MCF 10A (cell line): ENCODE measurements around the gene B3GNT5. TPM values are rescaled to one million over a fixed set of nuclear protein-coding genes. Genes with fewer than 3 reads are reported as not detected.

Experiments used
- BruUV-seq: library from RNA; stranded (reverse); fragments of 400-500 nt; replicated peaks from 2 replicates; lab custom pipeline; 2021; lab: Mats Ljungman, UMichigan
- CTCF ChIA-PET: fragments of 300-600 bp; sonication (Branson Sonifier 250); formaldehyde crosslinking; extraction: SDS; loops from one replicate; lab custom pipeline; 2021; ENCODE audit warnings: antibody characterized with exemption, inconsistent platforms; lab: Yijun Ruan, JAX
- POLR2A ChIA-PET: fragments of 300-600, 350-650 bp; sonication (Branson Sonifier 250); formaldehyde crosslinking; extraction: SDS; loops from one replicate; lab custom pipeline; 2020; ENCODE audit warnings: antibody characterized with exemption, inconsistent platforms; lab: Yijun Ruan, JAX
- DNase-seq: peaks from one replicate; pipeline ENCODE4 v3.0.0-alpha.2; 2018; ENCODE audit not compliant: unreplicated experiment
- H3K27ac Mint-ChIP-seq: one replicate; pipeline ENCODE4 v1.8.0; 2022; ENCODE audit warnings: mild to moderate bottlenecking, low read depth, mixed read lengths; ENCODE audit not compliant: unreplicated experiment
- H3K27me3 Mint-ChIP-seq: one replicate; pipeline ENCODE4 v1.8.0; 2022; ENCODE audit warnings: mixed read lengths; ENCODE audit not compliant: insufficient read depth, unreplicated experiment
- H3K36me3 Mint-ChIP-seq: one replicate; pipeline ENCODE4 v1.8.0; 2022; ENCODE audit warnings: mild to moderate bottlenecking, moderate library complexity, mixed read lengths; ENCODE audit not compliant: insufficient read depth, unreplicated experiment
- H3K4me1 Mint-ChIP-seq: one replicate; pipeline ENCODE4 v1.8.0; 2022; ENCODE audit warnings: mixed read lengths; ENCODE audit not compliant: insufficient read depth, unreplicated experiment
- H3K4me3 Mint-ChIP-seq: one replicate; pipeline ENCODE4 v1.8.0; 2022; ENCODE audit warnings: mild to moderate bottlenecking, moderate library complexity, mixed read lengths; ENCODE audit not compliant: unreplicated experiment
- H3K9me3 Mint-ChIP-seq: one replicate; pipeline ENCODE4 v1.8.0; 2022; ENCODE audit warnings: mixed read lengths; ENCODE audit not compliant: unreplicated experiment
- CTCF ChIP-seq: fragments of 200-600 bp; IDR thresholded peaks from one replicate; pipeline ENCODE4 v1.8.0; 2022; ENCODE audit warnings: antibody characterized with exemption, mild to moderate bottlenecking; ENCODE audit not compliant: unreplicated experiment
- intact Hi-C: fragments of 100-400 bp; cut with micrococcal nuclease; formaldehyde crosslinking; loops from 2 replicates; pipeline ENCODE4 v1.14.1; 2022
- total RNA-seq: library from RNA; stranded (reverse); gene quantifications from 2 replicates; pipeline ENCODE4 v1.2.3, GENCODE V29; 2022

The B3GNT5 gene
- total RNA-seq, 1 experiment from 2014 or later: 80.1 TPM

GRCh38 chr3:183262875-183263378 lies 9.9 kb downstream of the B3GNT5 start:
- BruUV-seq: no TSS peak
- POLR2A ChIA-PET: interaction anchor here (0.9 to 1.6 kb wide), 7 partner anchors 10 to 119 kb away, joined by 3 to 11 read pairs (median 5); partner anchors contain the start of gene B3GNT5
- no peak for DNase-seq
- Mint-ChIP-seq H3K9me3 (no peaks in the 10 kb centered on the region), H3K27ac (no peak overlapping the region), H3K27me3 (no peaks in the 10 kb centered on the region), H3K36me3 (peaks cover 18% of the 10 kb centered on the region), H3K4me1 (peaks cover 32% of the 10 kb centered on the region), H3K4me3 (no peak overlapping the region)
- intact Hi-C loops: no loop called here
- no peak for TF ChIP-seq CTCF
- CTCF ChIA-PET: interaction anchor here (0.9 to 1.8 kb wide), 3 partner anchors 11 to 123 kb away, joined by 3 to 9 read pairs (median 4); no protein-coding TSS in a partner anchor

- intact Hi-C loops: no loop called here
- Mint-ChIP-seq H3K27ac (no peak overlapping the region), H3K27me3 (no peaks in the 10 kb centered on the region), H3K9me3 (no peaks in the 10 kb centered on the region), H3K4me1 (peaks cover 32% of the 10 kb centered on the region), H3K36me3 (peaks cover 14% of the 10 kb centered on the region), H3K4me3 (no peak overlapping the region)
- no peak for TF ChIP-seq CTCF
- BruUV-seq: no TSS peak
- ChIA-PET CTCF (interaction anchor here (1.3 kb wide), 1 partner anchor 10 kb away, joined by 3 read pairs; no protein-coding TSS in a partner anchor), POLR2A (interaction anchor here (1.2 to 4.5 kb wide), 7 partner anchors 9 to 35 kb away, joined by 5 to 147 read pairs (median 44); partner anchors contain the start of gene B3GNT5)
- no peak for DNase-seq
Observed at GRCh38 chr3:183264268-183264667, 11.2 kb downstream of the B3GNT5 start.

DNA sequence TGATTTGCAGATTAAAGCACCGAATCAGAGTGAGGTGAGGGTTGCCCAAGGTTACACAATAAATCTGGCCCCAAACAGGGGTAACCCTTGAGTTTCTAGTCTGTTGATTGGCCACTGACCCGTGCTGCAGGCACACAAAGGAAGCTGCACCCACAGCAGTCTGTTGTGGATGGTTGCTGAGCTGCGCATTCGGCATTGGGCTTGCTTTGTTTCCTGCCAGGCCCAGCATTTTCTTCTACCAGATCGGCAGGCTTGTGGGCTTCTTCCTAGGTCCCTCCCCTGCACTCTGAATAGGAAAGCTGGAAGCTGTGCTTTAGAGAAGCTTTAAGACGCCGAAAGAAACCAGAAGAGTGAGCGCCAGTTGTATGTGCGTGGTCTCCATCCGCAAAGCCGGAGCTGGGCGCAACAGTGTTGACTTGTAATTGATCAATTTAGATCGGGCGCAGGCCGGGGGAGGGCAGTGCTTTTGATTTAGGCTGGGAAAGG lies 12.1 kb downstream of the B3GNT5 start:
- H3K9me3 Mint-ChIP-seq: no peaks in the 10 kb centered on the region
- peaks cover 23% of the 10 kb centered on the region for H3K36me3 Mint-ChIP-seq
- no TSS peak for BruUV-seq
- ChIA-PET POLR2A (interaction anchor here (0.7 to 4.5 kb wide), 20 partner anchors 10 to 167 kb away, joined by 3 to 147 read pairs (median 4); partner anchors contain the start of gene B3GNT5), CTCF (interaction anchor here (0.6 to 1.6 kb wide), 8 partner anchors 9 to 109 kb away, joined by 3 to 6 read pairs (median 4); partner anchors contain the start of gene B3GNT5)
- TF ChIP-seq CTCF: no peak
- intact Hi-C loops: loop anchor here (1.0 kb wide), 1 partner anchor 30 kb away; no protein-coding TSS in a partner anchor
- DNase-seq: peak; percentile 52
- no peak overlapping the region for H3K27ac Mint-ChIP-seq
- H3K4me1 Mint-ChIP-seq: peaks cover 27% of the 10 kb centered on the region
- no peak overlapping the region for H3K4me3 Mint-ChIP-seq
- H3K27me3 Mint-ChIP-seq: no peaks in the 10 kb centered on the region

- CTCF ChIA-PET: interaction anchor here (0.5 to 1.6 kb wide), 9 partner anchors 9 to 109 kb away, joined by 3 to 6 read pairs (median 3); partner anchors contain the start of gene B3GNT5
- no TSS peak for BruUV-seq
- Mint-ChIP-seq H3K27ac (no peak overlapping the region), H3K27me3 (no peaks in the 10 kb centered on the region), H3K4me1 (peaks cover 24% of the 10 kb centered on the region), H3K4me3 (no peak overlapping the region), H3K9me3 (no peaks in the 10 kb centered on the region), H3K36me3 (peaks cover 29% of the 10 kb centered on the region)
- TF ChIP-seq CTCF: no peak
- DNase-seq: peak; percentile 96
- POLR2A ChIA-PET: interaction anchor here (0.5 to 4.5 kb wide), 25 partner anchors 10 to 282 kb away, joined by 3 to 147 read pairs (median 4); partner anchors contain the start of gene B3GNT5
- intact Hi-C loops: loop anchor here (1.0 kb wide), 2 partner anchors 11 to 29 kb away; no protein-coding TSS in a partner anchor
Observed at GRCh38 chr3:183265834-183266417, 12.9 kb downstream of the B3GNT5 start.
